Effector CD8-positive, alpha-beta T cell (primary cell): Measurements from ENCODE around the gene ZNF334.

ENCODE experiments used
- DNase-seq: peaks from one replicate; lab custom pipeline; 2025; lab: John Stamatoyannopoulos, UW

ZNF334 gene

DNA sequence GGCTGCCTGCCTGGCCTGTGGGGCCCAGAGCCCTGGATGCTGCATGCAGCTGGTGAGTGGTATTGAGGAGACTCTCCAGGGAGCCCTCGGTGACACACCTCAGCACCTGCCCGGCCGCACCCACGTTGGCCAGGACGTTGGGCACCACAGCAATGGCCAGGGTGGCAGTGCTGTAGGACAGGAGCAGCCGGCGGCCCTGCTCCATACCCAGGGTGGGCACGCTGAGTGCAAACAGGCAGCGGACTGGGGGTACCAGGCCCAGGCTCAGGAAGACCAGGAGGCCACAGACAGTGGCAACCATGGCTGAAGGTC is 32.4 kb upstream of the ZNF334 start:
- no peak for DNase-seq

- no peak for DNase-seq
Measured at GRCh38 chr20:46545077-46545826, 31.9 kb upstream of the ZNF334 start.

GRCh38 chr20:46544576-46544975 is 31.2 kb upstream of the ZNF334 start:
- DNase-seq: no peak

- DNase-seq: no peak
Measured at GRCh38 chr20:46543959-46544358, 30.6 kb upstream of the ZNF334 start.

GRCh38 chr20:46543033-46543432 is 29.7 kb upstream of the ZNF334 start:
- DNase-seq: no peak

GRCh38 chr20:46541229-46541935 is 28.0 kb upstream of the ZNF334 start:
- DNase-seq: no peak

DNA sequence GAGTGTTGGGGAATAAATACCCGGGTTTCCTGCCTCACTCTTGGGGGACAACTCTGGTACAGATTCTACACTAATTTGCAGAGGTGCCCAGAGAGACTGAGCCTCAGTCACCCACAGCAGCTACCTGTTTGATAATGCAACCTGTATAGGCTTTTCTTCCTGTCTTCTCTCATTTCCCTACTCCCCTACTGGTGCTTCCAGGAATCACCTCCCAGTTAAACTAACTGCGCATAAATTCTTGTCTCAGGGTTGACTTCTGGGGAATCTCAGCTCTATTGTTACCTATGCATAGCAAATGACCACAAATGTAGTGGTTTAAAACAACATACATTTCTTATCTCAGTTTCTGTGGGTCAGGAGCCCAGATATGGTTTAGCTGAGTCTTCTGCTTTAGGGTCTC is 25.8 kb upstream of the ZNF334 start:
- no peak for DNase-seq

DNA sequence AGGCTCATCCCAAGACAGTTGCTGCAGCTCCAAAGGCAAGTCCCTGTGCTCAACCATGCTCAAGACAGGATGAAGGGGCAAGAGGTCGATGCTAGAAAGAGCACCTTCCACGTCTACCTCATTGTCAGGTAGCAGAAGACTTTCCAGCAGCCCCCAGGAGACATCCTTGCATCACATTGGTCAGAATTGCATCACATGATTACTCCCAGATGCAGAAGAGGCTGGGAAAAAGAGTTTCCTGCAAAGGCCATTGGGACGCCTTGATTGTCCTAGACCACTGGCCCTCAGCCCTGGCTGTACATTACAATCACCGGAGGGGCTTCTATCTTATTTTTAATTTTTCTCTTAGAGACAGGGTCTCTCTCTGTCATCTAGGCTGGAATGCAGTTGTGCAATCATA is 17.3 kb upstream of the ZNF334 start:
- no peak for DNase-seq

DNA sequence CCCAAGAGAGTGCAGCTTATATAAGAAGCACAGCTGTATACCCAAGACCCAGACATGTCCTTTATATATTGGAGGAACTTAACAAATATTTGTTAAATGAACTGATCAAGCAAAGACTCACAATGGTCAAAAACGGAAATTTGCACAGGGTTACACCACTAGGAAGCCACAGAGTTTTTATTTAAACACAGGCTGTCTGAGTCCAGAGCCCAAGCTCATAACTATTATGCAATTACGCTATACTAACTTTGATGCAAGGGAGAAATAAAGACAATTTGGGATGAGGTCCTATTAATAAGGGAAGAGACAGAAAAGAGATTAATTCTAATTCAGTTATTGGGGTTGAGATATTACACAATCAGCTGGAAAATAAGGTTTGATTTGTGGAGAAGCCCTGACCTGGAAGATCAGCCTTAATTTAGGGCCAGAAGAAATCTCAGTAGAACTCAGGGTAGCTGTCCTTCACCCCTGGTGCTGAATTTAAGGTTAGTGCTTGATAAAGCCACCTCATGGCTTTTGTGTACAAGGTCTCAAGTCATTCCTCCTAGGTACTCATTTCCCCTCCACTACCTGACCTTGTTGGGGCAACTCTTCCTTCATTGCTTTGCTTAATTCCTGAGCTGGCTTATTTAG is 10.5 kb upstream of the ZNF334 start:
- DNase-seq: no peak

- no peak for DNase-seq
Measured at GRCh38 chr20:46523108-46523507, 9.7 kb upstream of the ZNF334 start.

DNA sequence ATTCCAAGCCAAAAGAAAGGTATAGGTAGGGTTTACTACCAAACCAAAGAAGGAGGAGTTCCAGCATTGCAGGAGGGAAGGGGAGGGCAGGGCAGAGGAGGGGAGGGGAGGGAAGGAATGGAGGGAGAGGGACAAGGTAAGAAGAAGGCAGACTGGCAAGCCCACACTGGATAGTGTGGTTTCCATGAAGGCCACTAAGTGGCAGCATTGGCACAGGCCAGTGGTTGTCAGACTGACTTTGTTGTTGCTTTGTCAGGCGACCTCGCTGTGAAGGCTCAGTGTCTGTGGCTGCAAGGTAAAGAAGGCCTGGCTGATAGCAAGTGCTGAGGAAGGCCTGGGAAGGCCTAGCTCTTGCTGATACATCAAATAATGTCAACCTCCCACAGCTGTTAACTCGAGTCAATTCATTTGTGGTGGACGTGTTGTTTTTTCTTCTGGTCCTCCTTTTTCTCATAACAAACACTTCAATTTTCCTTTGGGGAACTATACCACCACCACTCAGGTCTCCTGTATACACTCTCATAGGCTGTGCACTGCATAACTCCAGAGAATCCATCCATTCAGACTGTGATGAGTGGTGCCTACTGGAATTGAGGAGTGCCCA is 7.7 kb upstream of the ZNF334 start:
- no peak for DNase-seq

GRCh38 chr20:46520540-46520939 is 7.2 kb upstream of the ZNF334 start:
- no peak for DNase-seq

DNA sequence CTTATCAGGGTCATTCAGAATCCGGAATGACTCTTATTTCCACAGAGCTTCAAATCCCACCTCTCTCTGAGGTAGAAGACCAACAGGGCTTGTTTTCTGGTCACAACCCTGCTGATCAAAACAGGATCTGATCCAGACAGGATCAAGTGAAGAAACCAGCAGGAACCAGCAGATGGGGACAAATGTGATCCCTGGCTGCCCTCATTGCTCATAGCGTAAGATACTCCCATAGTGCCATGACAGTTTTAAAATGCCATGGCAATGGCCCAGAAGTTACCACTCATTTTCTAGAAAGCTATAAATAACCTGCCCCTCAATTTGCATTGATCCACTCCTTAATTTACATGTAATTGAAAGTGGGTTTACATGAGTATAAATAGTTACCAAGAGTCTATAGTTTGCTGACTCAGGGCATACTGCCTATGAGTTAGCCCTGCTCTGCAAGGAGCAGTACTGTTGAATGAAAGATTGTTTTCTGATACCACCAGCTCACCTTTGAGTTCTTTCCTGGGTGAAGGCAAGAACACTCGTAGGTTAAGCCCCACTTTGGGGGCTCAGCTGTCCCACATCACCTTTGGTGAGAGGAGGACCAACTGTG is 6.2 kb upstream of the ZNF334 start:
- DNase-seq: no peak

- DNase-seq: no peak
Measured at GRCh38 chr20:46509523-46509922, 3.8 kb downstream of the ZNF334 start.

- DNase-seq: no peak
Measured at GRCh38 chr20:46507760-46508407, 5.5 kb downstream of the ZNF334 start.

- no peak for DNase-seq
Measured at GRCh38 chr20:46505506-46505905, 7.9 kb downstream of the ZNF334 start.

GRCh38 chr20:46501961-46502360 is 11.4 kb downstream of the ZNF334 start:
- DNase-seq: no peak

DNA sequence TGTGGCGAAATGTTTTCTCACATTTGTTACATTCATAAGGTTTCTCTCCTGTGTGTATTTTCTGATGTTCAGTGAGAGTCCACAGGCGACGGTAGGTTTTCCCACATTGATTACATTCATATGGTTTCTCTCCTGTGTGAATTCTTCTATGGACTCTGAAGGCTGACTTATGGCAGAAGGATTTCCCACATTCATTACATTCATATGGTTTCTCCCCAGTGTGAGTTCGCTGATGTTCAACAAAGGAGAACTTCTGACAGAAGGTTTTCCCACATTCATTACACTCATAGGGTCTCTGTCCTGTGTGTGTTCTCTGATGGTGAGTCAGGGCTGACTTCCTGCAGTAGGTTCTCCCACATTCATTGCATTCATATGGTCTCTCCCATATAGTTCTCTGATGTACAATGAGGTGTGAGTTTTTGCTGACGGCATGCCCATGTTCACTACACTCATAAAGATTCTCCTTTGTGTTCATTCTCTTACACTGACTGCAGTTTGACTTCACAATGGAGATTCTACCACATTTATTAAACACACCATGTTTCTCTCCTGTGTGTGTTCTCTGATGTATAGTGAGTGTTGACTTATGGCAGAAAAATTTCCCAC is 11.9 kb downstream of the ZNF334 start:
- no peak for DNase-seq

- no peak for DNase-seq
Measured at GRCh38 chr20:46494077-46494476, 19.3 kb downstream of the ZNF334 start.

GRCh38 chr20:46491354-46491753 is 22.0 kb downstream of the ZNF334 start:
- DNase-seq: no peak

- DNase-seq: no peak
Measured at GRCh38 chr20:46488451-46488850, 24.9 kb downstream of the ZNF334 start.

- DNase-seq: no peak
Measured at GRCh38 chr20:46487628-46488027, 25.7 kb downstream of the ZNF334 start.
